Measurements from ENCODE around the gene MECR.

Gene MECR

DNA sequence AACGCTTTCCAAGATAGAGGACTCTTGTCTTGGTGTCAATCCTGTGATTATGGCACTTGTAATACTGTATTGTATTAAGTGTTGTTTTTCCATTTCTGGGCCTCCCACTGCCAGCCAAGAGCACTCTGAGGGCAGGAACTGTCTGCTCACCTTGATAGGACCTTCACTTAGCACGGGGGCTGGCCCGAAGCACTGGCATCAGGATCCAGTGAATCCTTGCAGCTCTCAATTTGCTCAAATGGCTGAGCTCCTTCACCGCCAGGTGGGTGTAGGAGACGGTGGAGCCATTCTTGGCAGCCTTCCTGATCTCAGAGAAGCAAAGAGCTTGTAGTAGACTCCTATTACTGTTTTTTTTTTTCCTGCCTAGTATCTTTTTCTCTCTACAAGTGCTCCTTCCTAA lies 17.7 kb downstream of the MECR start:
- no peak overlapping the region for H3K4me3 Mint-ChIP-seq
- H3K9me3 Mint-ChIP-seq = no peaks in the 10 kb centered on the region
- DNase-seq (ENCODE audit: low spot score) = no peak
- H3K36me3 Mint-ChIP-seq (ENCODE audit: low read depth) = peaks cover 11% of the 10 kb centered on the region
- no peaks in the 10 kb centered on the region for H3K27me3 Mint-ChIP-seq (ENCODE audit: low read depth)
- no peak overlapping the region for H3K27ac Mint-ChIP-seq
- H3K4me1 Mint-ChIP-seq (ENCODE audit: low read depth) = no peaks in the 10 kb centered on the region

DNA sequence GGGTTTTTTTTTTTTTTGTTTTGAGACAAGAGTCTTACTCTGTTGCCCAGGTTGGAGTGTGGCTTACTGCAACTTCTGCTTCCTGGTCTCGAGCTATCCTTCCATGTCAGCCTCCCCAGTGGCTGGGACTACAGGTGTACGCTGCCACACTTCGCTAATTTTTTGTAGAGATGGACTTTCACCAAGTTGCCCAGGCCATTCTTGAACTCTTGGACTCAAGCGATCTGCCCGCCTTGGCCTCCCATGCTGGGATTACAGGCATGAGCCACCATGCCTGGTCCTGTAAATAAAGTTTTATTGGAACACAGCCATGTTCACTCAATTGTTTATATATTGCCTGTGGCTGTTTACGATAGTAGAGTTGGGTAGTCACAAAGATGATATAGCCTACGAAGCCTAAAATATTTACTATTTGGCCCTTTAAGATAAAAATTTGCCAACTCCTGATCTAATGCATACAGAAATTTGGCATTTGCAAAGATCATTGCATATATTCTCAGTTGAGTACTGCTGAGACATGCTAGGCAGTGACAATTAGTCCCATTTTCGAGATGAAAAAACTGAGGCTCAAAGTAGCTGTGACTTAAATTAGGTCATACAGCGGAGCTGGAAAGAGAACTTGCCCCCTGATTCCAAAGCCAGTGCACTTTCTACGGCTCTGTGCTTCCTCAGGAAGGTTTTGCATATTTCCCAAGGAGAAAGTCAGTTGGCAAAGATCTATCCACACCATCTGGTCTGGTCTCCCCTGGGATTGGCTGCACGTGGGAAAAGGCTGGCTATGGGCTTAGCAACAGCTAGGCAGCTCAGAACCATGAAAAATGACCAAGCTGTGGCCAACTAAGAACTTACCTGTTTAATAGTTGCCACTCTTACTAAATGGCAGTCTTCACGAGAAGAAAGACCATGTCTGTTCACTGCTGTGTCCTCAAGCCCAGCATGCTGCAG lies 19.4 kb downstream of the MECR start:
- peaks cover 11% of the 10 kb centered on the region for H3K36me3 Mint-ChIP-seq (ENCODE audit: low read depth)
- no peaks in the 10 kb centered on the region for H3K27me3 Mint-ChIP-seq (ENCODE audit: low read depth)
- no peaks in the 10 kb centered on the region for H3K4me1 Mint-ChIP-seq (ENCODE audit: low read depth)
- no peak overlapping the region for H3K4me3 Mint-ChIP-seq
- DNase-seq (ENCODE audit: low spot score) = no peak
- no peaks in the 10 kb centered on the region for H3K9me3 Mint-ChIP-seq
- no peak overlapping the region for H3K27ac Mint-ChIP-seq

DNA sequence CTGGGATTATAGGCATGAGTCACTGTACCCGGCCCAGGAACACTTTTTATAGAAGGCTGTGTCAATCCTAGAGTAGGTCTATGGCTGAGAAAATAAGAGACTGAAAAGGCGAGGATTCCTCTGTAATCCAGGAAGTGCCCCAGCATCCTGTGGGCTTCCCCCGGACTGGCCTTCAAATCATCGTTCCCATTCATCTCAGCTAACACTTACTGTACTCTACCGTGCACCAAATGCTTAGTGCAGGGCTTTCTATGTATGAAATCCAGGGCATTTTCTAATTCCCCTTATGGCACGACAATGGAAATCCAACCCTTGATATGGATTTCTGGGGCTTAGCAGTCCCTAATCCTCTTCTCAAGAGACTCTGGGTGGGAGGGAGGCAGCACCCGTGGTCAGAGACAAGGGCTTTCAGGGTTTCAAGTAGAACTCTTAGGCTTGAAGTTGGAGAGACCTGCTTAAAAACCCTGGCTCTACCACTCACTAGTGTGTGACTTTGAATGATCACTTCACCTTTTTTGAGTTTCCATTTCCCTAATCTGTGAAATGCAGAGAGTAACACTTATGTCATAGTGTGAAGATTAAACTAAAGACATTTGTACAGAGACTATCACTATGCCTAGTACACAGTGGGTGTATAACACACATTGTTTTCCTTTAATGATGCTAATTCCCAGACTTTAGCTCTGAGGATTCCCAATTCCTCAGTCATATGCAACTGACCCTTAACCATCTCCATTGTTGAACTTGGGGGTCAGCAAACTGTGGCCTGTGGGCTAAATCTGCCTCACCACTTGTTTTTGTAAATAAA lies 20.3 kb downstream of the MECR start:
- no peak for DNase-seq (ENCODE audit: low spot score)
- Mint-ChIP-seq H3K36me3 (ENCODE audit: low read depth) (peaks cover 11% of the 10 kb centered on the region), H3K27me3 (ENCODE audit: low read depth) (no peaks in the 10 kb centered on the region), H3K27ac (no peak overlapping the region), H3K4me3 (no peak overlapping the region), H3K4me1 (ENCODE audit: low read depth) (no peaks in the 10 kb centered on the region), H3K9me3 (no peaks in the 10 kb centered on the region)

DNA sequence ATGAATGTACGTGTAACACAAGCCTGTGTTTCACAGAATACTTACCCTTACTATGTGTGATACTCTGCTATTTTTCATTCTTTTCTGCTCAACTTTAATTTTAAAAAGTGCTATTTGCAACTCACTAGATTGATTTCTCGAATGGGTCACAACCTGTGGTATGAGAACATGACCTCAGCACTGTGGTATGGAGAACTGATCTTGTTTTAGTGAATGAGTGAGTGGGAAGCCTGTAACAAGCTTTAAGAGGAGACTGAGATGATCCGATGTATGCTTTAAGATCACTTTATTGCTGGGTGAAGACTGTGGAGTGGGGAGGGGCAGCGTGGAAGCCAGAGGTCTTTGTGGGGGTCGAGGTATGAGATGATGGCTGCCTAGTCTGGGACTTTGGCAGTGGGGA lies 21.6 kb downstream of the MECR start:
- H3K36me3 Mint-ChIP-seq (ENCODE audit: low read depth) = peaks cover 6% of the 10 kb centered on the region
- H3K4me1 Mint-ChIP-seq (ENCODE audit: low read depth) = no peaks in the 10 kb centered on the region
- H3K9me3 Mint-ChIP-seq = no peaks in the 10 kb centered on the region
- H3K27me3 Mint-ChIP-seq (ENCODE audit: low read depth) = no peaks in the 10 kb centered on the region
- no peak overlapping the region for H3K4me3 Mint-ChIP-seq
- H3K27ac Mint-ChIP-seq = no peak overlapping the region
- DNase-seq (ENCODE audit: low spot score) = no peak

DNA sequence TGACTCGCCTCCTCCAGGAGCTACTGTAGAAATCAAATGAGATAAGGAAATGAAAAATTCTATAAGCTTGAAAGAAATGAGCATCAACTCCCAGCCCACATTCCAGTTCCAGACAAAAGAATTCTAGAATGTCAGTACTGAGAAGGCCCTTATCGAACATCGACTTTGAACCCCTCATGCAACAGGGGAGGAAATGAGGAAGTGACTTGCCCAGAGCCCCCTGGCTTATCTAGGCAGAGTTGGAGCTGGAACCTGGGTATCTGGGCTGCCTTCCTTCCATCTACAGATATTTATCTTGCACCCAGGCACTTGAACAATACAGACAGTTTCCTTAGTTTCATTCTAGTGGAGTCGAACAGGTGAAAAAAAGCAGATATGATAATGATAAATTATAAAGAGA lies 22.3 kb downstream of the MECR start:
- Mint-ChIP-seq H3K27me3 (ENCODE audit: low read depth) (no peaks in the 10 kb centered on the region), H3K4me1 (ENCODE audit: low read depth) (no peaks in the 10 kb centered on the region), H3K9me3 (no peaks in the 10 kb centered on the region), H3K27ac (no peak overlapping the region), H3K36me3 (ENCODE audit: low read depth) (peaks cover 4% of the 10 kb centered on the region), H3K4me3 (no peak overlapping the region)
- DNase-seq (ENCODE audit: low spot score) = no peak

DNA sequence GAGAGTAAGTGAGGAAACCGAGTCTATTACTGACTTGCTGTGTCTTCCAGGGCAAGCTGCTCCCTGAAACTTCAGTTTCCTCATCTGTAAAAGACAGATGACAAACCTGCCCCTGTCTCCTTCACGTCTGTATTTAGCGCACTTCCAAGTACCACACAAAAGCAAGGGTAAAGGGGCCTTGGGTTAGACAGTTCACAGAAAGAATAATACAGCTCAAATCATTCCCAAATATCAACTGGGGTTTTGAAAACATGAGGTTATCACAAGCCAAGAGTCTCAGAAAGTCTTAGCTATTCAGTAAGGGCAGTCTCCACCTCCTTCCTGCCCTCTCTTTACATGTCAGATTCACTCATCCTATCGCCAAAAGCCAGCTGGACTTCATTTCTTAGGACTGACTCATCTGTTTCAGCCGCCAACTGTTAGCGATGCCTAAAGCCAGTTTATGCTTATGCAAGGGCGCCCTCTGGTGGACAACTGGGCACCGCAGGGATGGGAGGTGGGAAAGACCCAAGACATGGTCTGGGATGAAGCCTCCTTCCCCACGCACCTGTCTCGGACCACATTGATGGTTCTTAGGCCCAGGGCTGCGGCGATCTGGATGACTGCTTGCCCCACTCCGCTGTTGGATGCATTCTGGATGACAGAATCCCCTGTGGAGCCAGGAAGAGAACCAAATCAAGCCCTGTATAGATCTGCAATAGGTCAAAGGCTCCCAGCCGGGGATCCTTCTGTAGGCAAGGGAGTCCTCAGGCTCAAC lies 28.0 kb downstream of the MECR start:
- Mint-ChIP-seq H3K27ac (no peak overlapping the region), H3K4me1 (ENCODE audit: low read depth) (peaks cover 17% of the 10 kb centered on the region), H3K27me3 (ENCODE audit: low read depth) (no peaks in the 10 kb centered on the region), H3K36me3 (ENCODE audit: low read depth) (peaks cover 4% of the 10 kb centered on the region), H3K4me3 (no peak overlapping the region), H3K9me3 (no peaks in the 10 kb centered on the region)
- DNase-seq (ENCODE audit: low spot score) = peak; percentile 88

DNA sequence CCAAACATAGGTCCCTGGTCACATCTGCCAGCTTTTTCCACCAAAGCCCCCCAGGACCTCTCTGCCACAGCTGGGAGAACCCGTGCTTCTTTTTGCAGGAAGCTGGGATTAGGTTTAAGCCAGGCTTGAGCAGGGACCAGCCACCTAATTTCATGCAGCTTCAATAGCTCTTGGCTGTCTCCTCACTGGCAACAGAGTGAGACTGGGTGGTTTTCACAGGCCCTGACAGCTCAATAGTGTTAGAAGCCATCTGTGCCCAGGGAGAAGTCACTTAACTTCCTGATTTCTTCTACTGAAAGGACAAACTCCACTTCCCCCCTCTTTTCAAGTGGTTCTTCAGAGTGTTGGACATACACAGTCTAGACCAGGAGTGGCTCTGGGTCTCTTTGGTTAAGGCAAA lies 28.7 kb downstream of the MECR start:
- no peak overlapping the region for H3K4me3 Mint-ChIP-seq
- H3K27me3 Mint-ChIP-seq (ENCODE audit: low read depth) = no peaks in the 10 kb centered on the region
- peaks cover 4% of the 10 kb centered on the region for H3K36me3 Mint-ChIP-seq (ENCODE audit: low read depth)
- DNase-seq (ENCODE audit: low spot score) = no peak
- peak overlapping the region; percentile 4 for H3K27ac Mint-ChIP-seq
- no peaks in the 10 kb centered on the region for H3K9me3 Mint-ChIP-seq
- peaks cover 19% of the 10 kb centered on the region for H3K4me1 Mint-ChIP-seq (ENCODE audit: low read depth)

DNA sequence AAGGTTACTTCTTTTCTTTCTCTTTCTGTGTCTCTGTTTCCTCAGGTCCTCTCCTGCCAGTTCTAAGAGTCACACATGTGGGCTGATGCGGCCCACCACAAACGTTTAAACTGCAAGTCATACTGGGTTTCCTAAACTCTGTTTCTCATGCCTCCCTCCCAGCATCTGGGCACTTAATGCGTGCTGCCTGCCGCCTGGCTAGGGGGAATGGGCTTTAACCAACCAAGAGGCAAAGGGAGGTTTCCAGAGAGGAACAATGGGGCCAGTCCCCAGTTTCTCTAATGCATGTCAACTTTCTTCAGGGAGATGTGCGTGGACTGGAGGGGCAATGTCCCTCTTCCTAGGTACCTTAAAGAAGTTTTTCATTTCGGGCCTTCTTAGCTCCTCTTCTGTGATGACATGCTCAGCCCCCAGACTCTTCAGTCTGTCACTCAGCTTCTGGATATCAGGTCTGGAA lies 29.1 kb downstream of the MECR start:
- Mint-ChIP-seq H3K36me3 (ENCODE audit: low read depth) (peaks cover 4% of the 10 kb centered on the region), H3K9me3 (no peaks in the 10 kb centered on the region), H3K4me3 (no peak overlapping the region), H3K4me1 (ENCODE audit: low read depth) (peaks cover 19% of the 10 kb centered on the region), H3K27ac (peak overlapping the region; percentile 39), H3K27me3 (ENCODE audit: low read depth) (no peaks in the 10 kb centered on the region)
- DNase-seq (ENCODE audit: low spot score) = peak; percentile 43

DNA sequence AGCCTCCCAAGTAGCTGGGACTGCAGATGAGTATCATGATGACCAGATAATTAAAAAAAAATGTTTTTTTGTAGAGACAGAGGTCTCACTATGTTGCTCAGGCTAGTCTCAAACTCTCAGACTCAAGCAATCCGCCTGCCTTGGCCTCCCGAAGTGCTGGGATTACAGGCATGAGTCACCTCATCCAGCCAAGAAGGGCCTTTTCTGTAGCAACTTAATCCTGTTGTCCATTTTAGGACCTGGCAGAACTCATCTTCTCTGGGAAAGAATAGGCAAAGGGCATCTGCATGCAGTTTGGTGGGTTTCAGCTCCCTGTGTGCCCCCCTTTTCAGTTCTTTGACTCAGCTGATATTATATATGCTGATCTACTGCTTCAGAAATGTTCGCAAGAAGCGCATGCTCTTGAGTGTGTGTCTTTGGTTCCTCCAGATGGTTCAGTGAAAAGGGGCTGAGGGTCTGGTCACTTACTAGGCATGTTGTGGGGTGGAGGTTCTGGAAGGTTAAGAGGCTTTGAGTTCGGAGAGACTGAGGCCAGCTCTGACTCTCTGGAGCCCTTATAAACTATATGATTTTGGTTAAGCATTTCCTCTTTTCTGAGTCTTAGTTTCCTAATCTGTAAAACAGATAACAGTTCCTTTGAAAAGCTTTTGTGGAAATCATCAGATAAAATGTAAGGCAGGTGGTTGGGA lies 29.7 kb downstream of the MECR start:
- Mint-ChIP-seq H3K9me3 (no peaks in the 10 kb centered on the region), H3K36me3 (ENCODE audit: low read depth) (peaks cover 4% of the 10 kb centered on the region), H3K27ac (peak overlapping the region; percentile 39), H3K4me1 (ENCODE audit: low read depth) (peaks cover 19% of the 10 kb centered on the region), H3K4me3 (no peak overlapping the region), H3K27me3 (ENCODE audit: low read depth) (no peaks in the 10 kb centered on the region)
- no peak for DNase-seq (ENCODE audit: low spot score)

DNA sequence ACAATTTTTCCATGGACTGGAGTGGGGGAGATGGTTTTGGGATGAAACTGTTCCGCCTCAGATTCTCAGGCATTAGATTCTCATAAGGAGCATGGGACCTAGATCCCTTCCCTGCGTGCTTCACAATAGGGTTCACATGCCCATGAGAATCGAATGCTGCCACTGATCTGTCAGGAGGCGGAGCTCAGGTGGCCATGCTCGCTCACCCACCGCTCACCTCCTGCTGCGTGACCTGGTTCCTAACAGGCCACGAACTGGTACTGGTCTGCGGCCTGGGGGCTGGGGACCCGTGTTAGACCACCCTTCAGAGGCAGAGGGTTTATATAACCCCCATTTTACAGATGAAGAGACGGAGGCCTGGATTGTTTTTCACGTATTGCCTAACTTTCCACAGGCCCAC lies 32.7 kb downstream of the MECR start:
- Mint-ChIP-seq H3K36me3 (ENCODE audit: low read depth) (peaks cover 5% of the 10 kb centered on the region), H3K27me3 (ENCODE audit: low read depth) (no peaks in the 10 kb centered on the region), H3K4me1 (ENCODE audit: low read depth) (peaks cover 19% of the 10 kb centered on the region), H3K4me3 (no peak overlapping the region), H3K27ac (no peak overlapping the region), H3K9me3 (no peaks in the 10 kb centered on the region)
- no peak for DNase-seq (ENCODE audit: low spot score)

DNA sequence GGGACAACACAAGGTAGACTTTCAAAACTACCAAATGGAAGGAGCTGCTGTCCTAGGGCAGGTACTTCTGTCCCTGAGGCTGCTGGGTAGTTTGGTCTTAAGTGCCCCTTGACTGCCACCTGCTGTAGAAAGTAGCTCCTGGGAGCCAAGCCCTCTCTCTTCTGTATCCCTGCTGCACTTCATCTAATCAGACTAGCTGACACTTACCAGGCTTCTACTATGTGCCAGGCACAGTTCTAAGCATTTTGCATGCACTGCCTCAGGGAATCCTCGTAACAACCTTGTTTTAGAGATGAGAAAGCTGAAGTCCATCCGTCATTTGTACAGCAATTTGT lies 33.2 kb downstream of the MECR start:
- Mint-ChIP-seq H3K36me3 (ENCODE audit: low read depth) (peaks cover 5% of the 10 kb centered on the region), H3K9me3 (no peaks in the 10 kb centered on the region), H3K4me3 (no peak overlapping the region), H3K4me1 (ENCODE audit: low read depth) (peaks cover 15% of the 10 kb centered on the region), H3K27me3 (ENCODE audit: low read depth) (no peaks in the 10 kb centered on the region), H3K27ac (no peak overlapping the region)
- peak; percentile 32 for DNase-seq (ENCODE audit: low spot score)

DNA sequence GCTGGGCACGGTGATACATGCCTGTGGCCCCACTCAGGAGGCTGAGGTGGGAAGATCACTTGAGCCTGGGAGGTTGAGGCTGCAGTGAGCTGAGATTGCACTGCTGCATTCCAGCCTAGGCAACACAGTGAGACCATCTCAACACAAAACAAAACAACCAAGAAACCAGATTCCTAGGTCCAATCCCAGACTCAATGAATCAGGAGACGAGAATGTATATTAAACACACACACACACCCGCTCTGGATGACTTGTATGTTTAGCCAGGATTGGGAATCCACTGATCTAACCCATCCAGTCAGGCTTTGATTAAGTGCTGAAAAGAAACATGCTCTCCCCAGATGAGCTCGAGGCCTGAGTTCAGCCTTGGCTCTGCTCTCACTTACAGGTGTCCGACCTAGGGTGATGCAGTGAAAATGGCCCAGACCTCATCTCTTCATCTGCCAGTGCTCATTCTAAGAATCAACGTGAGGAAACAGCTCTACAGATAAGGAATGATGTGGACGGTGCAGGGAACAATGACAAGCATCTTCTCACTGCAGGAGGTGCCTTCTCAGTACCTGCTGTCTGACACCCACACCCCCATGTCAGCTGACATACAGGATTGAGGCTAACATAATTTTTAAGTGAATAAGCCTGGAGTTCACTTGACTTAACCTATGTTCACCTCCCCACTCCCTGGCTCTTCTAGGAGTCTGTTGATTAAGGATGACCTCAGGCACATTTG lies 33.7 kb downstream of the MECR start:
- DNase-seq (ENCODE audit: low spot score) = no peak
- no peak overlapping the region for H3K27ac Mint-ChIP-seq
- peaks cover 9% of the 10 kb centered on the region for H3K4me1 Mint-ChIP-seq (ENCODE audit: low read depth)
- H3K9me3 Mint-ChIP-seq = no peaks in the 10 kb centered on the region
- H3K36me3 Mint-ChIP-seq (ENCODE audit: low read depth) = peaks cover 5% of the 10 kb centered on the region
- H3K4me3 Mint-ChIP-seq = no peak overlapping the region
- H3K27me3 Mint-ChIP-seq (ENCODE audit: low read depth) = no peaks in the 10 kb centered on the region

DNA sequence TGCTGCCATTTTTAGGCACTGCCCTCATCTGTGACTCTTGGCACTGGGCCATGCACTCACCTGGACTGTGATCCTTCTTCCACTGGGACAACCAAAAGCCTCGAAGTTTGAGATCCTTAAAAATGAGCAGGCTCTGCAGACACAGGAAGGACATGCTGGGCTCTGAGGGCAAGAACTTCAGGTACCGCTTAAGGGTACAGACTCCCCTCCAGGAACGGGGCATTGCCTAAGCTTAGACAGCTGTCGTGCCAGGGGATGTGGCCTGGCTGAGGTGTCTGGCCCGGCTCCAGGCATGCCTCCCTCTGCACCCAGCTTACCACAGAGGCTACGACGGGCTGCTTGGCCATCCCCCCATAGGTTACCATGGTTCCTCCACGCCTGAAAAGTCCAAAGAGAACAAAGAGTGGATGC lies 34.8 kb downstream of the MECR start:
- Mint-ChIP-seq H3K9me3 (no peaks in the 10 kb centered on the region), H3K36me3 (ENCODE audit: low read depth) (peaks cover 3% of the 10 kb centered on the region), H3K4me3 (no peak overlapping the region), H3K27me3 (ENCODE audit: low read depth) (no peaks in the 10 kb centered on the region), H3K27ac (no peak overlapping the region), H3K4me1 (ENCODE audit: low read depth) (peaks cover 3% of the 10 kb centered on the region)
- no peak for DNase-seq (ENCODE audit: low spot score)

Measured in T-helper 2 cell treated with Interferon-gamma antibody and Interleukin-4, amounts not matched to agents 5 μg/mL and 100 μg/mL, for 36 hours (primary cell).